H9 (cell line): Measurements from ENCODE around the gene NEUROD2. TPM values are rescaled to one million over a fixed set of nuclear protein-coding genes. Genes with fewer than 3 reads are reported as not detected.

ENCODE experiments used
- DNase-seq: peaks from one replicate; pipeline ENCODE4 v3.0.0-alpha.2; 2017
- H2AFZ ChIP-seq: one replicate; pipeline ENCODE4 v1.6.1; 2013; ENCODE audit warnings: mild to moderate bottlenecking, low read length, control low read depth, moderate library complexity
- H2AK5ac ChIP-seq: 2 replicates; pipeline ENCODE4 v1.6.1; 2013; ENCODE audit warnings: low read length, control low read depth, mixed read lengths; ENCODE audit not compliant: insufficient read length
- H2BK120ac ChIP-seq: one replicate; pipeline ENCODE4 v1.6.1; 2013; ENCODE audit warnings: low read depth, mild to moderate bottlenecking, low read length, control low read depth, inconsistent platforms; ENCODE audit not compliant: poor library complexity, severe bottlenecking
- H2BK12ac ChIP-seq: 2 replicates; pipeline ENCODE4 v1.6.1; 2013; ENCODE audit warnings: low read length, control low read depth, mixed read lengths, low read depth; ENCODE audit not compliant: insufficient read length
- H2BK15ac ChIP-seq: 2 replicates; pipeline ENCODE4 v1.6.1; 2013; ENCODE audit warnings: low read depth, low read length, control low read depth
- H2BK20ac ChIP-seq: one replicate; pipeline ENCODE4 v1.6.1; 2013; ENCODE audit warnings: low read depth, mild to moderate bottlenecking, low read length, control low read depth, inconsistent platforms; ENCODE audit not compliant: poor library complexity, severe bottlenecking
- H2BK5ac ChIP-seq: 2 replicates; pipeline ENCODE4 v1.6.1; 2013; ENCODE audit warnings: low read length, control low read depth, mixed read lengths; ENCODE audit not compliant: insufficient read length
- H3K14ac ChIP-seq: 2 replicates; pipeline ENCODE4 v1.6.1; 2013; ENCODE audit warnings: low read length, control low read depth; ENCODE audit not compliant: insufficient read depth
- H3K18ac ChIP-seq: 2 replicates; pipeline ENCODE4 v1.6.1; 2013; ENCODE audit warnings: low read depth, mild to moderate bottlenecking, mixed read lengths, low read length, control low read depth; ENCODE audit not compliant: insufficient read length
- H3K23ac ChIP-seq: 2 replicates; pipeline ENCODE4 v1.6.1; 2013; ENCODE audit warnings: low read length, control low read depth, mixed read lengths, low read depth; ENCODE audit not compliant: insufficient read length
- H3K23me2 ChIP-seq: 2 replicates; pipeline ENCODE4 v1.6.1; 2013; ENCODE audit warnings: low read depth, mild to moderate bottlenecking, mixed read lengths, low read length, control low read depth; ENCODE audit not compliant: insufficient read length, poor library complexity, severe bottlenecking
- H3K27ac ChIP-seq: 2 replicates; pipeline ENCODE4 v1.5.1; 2013; ENCODE audit warnings: low read length, control low read depth, mixed read lengths, low read depth; ENCODE audit not compliant: insufficient read length
- H3K27me3 ChIP-seq: 2 replicates; pipeline ENCODE4 v1.6.1; 2013; ENCODE audit warnings: low read length, control low read depth, inconsistent platforms; ENCODE audit not compliant: insufficient read depth
- H3K4ac ChIP-seq: 2 replicates; pipeline ENCODE4 v1.6.1; 2013; ENCODE audit warnings: low read depth, mild to moderate bottlenecking, control low read depth, inconsistent platforms, low read length, moderate library complexity
- H3K4me1 ChIP-seq: 2 replicates; pipeline ENCODE4 v1.6.1; 2013; ENCODE audit warnings: low read length, control low read depth, inconsistent platforms; ENCODE audit not compliant: insufficient read depth
- H3K4me2 ChIP-seq: 2 replicates; pipeline ENCODE4 v1.6.1; 2013; ENCODE audit warnings: low read length, control low read depth, mixed read lengths; ENCODE audit not compliant: insufficient read length, insufficient read depth
- H3K56ac ChIP-seq: 2 replicates; pipeline ENCODE4 v1.6.1; 2013; ENCODE audit warnings: low read depth, mild to moderate bottlenecking, mixed read lengths, low read length, control low read depth; ENCODE audit not compliant: insufficient read length
- H3K79me1 ChIP-seq: 2 replicates; pipeline ENCODE4 v1.6.1; 2013; ENCODE audit warnings: low read depth, mild to moderate bottlenecking, moderate library complexity, low read length, control low read depth, inconsistent platforms; ENCODE audit not compliant: insufficient read depth, poor library complexity, severe bottlenecking
- H3K79me2 ChIP-seq: 2 replicates; pipeline ENCODE4 v1.6.1; 2013; ENCODE audit warnings: low read length, control low read depth, inconsistent platforms; ENCODE audit not compliant: insufficient read depth
- H3K9ac ChIP-seq: 2 replicates; pipeline ENCODE4 v1.6.1; 2013; ENCODE audit warnings: low read length, control low read depth, mixed read lengths; ENCODE audit not compliant: insufficient read length; ENCODE audit errors: extremely low read depth
- H3K9me3 ChIP-seq: one replicate; pipeline ENCODE4 v1.6.1; 2013; ENCODE audit warnings: low read depth, low read length, inconsistent platforms; ENCODE audit not compliant: control insufficient read depth
- H3T11ph ChIP-seq: one replicate; pipeline ENCODE4 v1.6.1; 2013; ENCODE audit warnings: mild to moderate bottlenecking, low read length, control low read depth, inconsistent platforms
- H4K20me1 ChIP-seq: one replicate; pipeline ENCODE4 v1.6.1; 2013; ENCODE audit not compliant: control insufficient read depth, insufficient read length, insufficient read depth
- H4K5ac ChIP-seq: 2 replicates; pipeline ENCODE4 v1.6.1; 2013; ENCODE audit warnings: low read depth, mild to moderate bottlenecking, mixed read lengths, low read length, control low read depth; ENCODE audit not compliant: insufficient read length
- H4K8ac ChIP-seq: replicated peaks from 2 replicates; pipeline ENCODE4 v1.6.1; 2013; ENCODE audit warnings: low read length, control low read depth, mixed read lengths, low read depth; ENCODE audit not compliant: insufficient read length
- H4K91ac ChIP-seq: 2 replicates; pipeline ENCODE4 v1.6.1; 2013; ENCODE audit warnings: low read depth, mild to moderate bottlenecking, moderate library complexity, mixed read lengths, low read length, control low read depth; ENCODE audit not compliant: insufficient read length
- H3K27ac Mint-ChIP-seq, 3 experiments: 2 replicates in 2 of 3; 3 replicates in 1 of 3; pipeline ENCODE4 v1.8.0; 2020 to 2021; ENCODE audit warnings: mixed read lengths in 3 of 3, mild to moderate bottlenecking in 1 of 3, moderate library complexity in 1 of 3
- H3K27me3 Mint-ChIP-seq: 2 replicates; pipeline ENCODE4 v1.8.0; 2021; ENCODE audit warnings: low read depth, mild to moderate bottlenecking, moderate library complexity, mixed read lengths
- H3K36me3 Mint-ChIP-seq, 3 experiments: 2 replicates in 2 of 3; 3 replicates in 1 of 3; pipeline ENCODE4 v1.8.0; 2020 to 2021; ENCODE audit warnings: low read depth in 3 of 3, mixed read lengths in 3 of 3; ENCODE audit not compliant: insufficient read depth in 1 of 3
- H3K4me1 Mint-ChIP-seq, 2 experiments: 2 replicates each; pipeline ENCODE4 v1.8.0; 2020; ENCODE audit warnings: mixed read lengths in 2 of 2
- H3K4me3 Mint-ChIP-seq, 2 experiments: 2 replicates in 1 of 2; 3 replicates in 1 of 2; pipeline ENCODE4 v1.8.0; 2020 to 2021; ENCODE audit warnings: mild to moderate bottlenecking in 2 of 2, mixed read lengths in 2 of 2, moderate library complexity in 1 of 2
- H3K9me3 Mint-ChIP-seq, 2 experiments: 2 replicates in 1 of 2; 3 replicates in 1 of 2; pipeline ENCODE4 v1.8.0; 2020; ENCODE audit warnings: mild to moderate bottlenecking in 2 of 2, mixed read lengths in 2 of 2, moderate library complexity in 1 of 2
- WGBS: extraction: QIAGEN DNeasy Blood & Tissue Kit; methylation state at CpG from one replicate; pipeline ENCODE4 v1.1.7; 2013; ENCODE audit warnings: missing lambda C conversion rate, low lambda C conversion rate, mixed read lengths; ENCODE audit not compliant: insufficient read length; ENCODE audit errors: extremely low coverage; 5-methylcytosine and 5-hydroxymethylcytosine counted together
- total RNA-seq: library from RNA; stranded (reverse); gene quantifications from 2 replicates; pipeline ENCODE4 v1.2.1, GENCODE V29; 2021
- TF ChIP-seq, protein P1 (sequence below): fragments of 200-600 bp; sonication (generic); conservative IDR thresholded peaks from 3 replicates; pipeline ENCODE4 v1.8.0; 2021; ENCODE audit warnings: antibody characterized with exemption, mild to moderate bottlenecking

NEUROD2 gene
- total RNA-seq, 1 experiment from 2014 or later, result not detected

DNA sequence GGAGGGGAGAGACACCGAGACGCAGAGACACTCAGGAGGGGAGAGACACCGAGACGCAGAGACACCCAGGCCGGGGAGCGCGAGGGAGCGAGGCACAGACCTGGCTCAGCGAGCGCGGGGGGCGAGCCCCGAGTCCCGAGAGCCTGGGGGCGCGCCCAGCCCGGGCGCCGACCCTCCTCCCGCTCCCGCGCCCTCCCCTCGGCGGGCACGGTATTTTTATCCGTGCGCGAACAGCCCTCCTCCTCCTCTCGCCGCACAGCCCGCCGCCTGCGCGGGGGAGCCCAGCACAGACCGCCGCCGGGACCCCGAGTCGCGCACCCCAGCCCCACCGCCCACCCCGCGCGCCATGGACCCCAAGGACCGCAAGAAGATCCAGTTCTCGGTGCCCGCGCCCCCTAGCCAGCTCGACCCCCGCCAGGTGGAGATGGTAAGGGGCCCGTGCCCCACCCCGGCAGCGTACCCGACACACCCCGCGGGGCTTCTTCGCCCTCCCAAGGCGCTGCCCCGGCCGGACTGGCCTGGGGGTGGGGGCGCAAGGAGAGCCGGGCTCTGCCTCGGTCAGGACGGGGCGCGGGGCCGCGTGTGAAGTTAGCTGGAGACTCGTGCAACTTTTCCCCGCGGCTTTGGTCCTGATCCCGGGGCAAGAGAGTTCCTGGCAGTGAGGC is 19.5 kb upstream of the NEUROD2 start:
- Histone ChIP-seq H3K27me3 (peaks cover 13% of the 10 kb centered on the region; the same call in 1 of the 2 replicates), H4K5ac (no peak overlapping the region), H3K23ac (no peak overlapping the region), H3K23me2 (peaks cover 13% of the 10 kb centered on the region), H3K4ac (no peak overlapping the region), H3K14ac (no peak overlapping the region), H2BK120ac (no peak overlapping the region), H4K91ac (no peak overlapping the region), H3K79me1 (no peaks in the 10 kb centered on the region), H3K56ac (no peak overlapping the region), H4K20me1 (no peaks in the 10 kb centered on the region), H2BK5ac (no peak overlapping the region), H2BK15ac (no peak overlapping the region), H2BK20ac (no peak overlapping the region), H3K27ac (no peak overlapping the region), H3K18ac (no peak overlapping the region), H2AK5ac (no peak overlapping the region), H3K4me1 (peaks cover 17% of the 10 kb centered on the region; the same call in 1 of the 2 replicates), H2BK12ac (no peak overlapping the region), H3K9me3 (no peaks in the 10 kb centered on the region), H3K9ac (no peak overlapping the region), H3K4me2 (peak overlapping the region; percentile 58), H3K79me2 (no peaks in the 10 kb centered on the region), H2AFZ (no peak overlapping the region), H3T11ph (no peak overlapping the region), H4K8ac (no peak overlapping the region)
- peak; percentile 32 for DNase-seq
- Mint-ChIP-seq H3K4me1 (peaks cover 61 to 77% of the 10 kb centered on the region in 2 experiments), H3K27me3 (peaks cover 61% of the 10 kb centered on the region), H3K36me3 (no peaks in the 10 kb centered on the region; a peak in 1 of 7 replicates), H3K27ac (no peak overlapping the region), H3K4me3 (peak overlapping the region; percentile 75 to 96), H3K9me3 (no peaks in the 10 kb centered on the region; a peak in 1 of 5 replicates)
- TF ChIP-seq, protein P1, sequence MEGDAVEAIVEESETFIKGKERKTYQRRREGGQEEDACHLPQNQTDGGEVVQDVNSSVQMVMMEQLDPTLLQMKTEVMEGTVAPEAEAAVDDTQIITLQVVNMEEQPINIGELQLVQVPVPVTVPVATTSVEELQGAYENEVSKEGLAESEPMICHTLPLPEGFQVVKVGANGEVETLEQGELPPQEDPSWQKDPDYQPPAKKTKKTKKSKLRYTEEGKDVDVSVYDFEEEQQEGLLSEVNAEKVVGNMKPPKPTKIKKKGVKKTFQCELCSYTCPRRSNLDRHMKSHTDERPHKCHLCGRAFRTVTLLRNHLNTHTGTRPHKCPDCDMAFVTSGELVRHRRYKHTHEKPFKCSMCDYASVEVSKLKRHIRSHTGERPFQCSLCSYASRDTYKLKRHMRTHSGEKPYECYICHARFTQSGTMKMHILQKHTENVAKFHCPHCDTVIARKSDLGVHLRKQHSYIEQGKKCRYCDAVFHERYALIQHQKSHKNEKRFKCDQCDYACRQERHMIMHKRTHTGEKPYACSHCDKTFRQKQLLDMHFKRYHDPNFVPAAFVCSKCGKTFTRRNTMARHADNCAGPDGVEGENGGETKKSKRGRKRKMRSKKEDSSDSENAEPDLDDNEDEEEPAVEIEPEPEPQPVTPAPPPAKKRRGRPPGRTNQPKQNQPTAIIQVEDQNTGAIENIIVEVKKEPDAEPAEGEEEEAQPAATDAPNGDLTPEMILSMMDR, result no peak
- WGBS, result no CpG with 5 or more reads among the region's 72 CpGs
